Hepatocyte (in vitro differentiated cells): Measurements from ENCODE around the gene SCN9A. TPM values are rescaled to one million over a fixed set of nuclear protein-coding genes. Genes with fewer than 3 reads are reported as not detected.

Experiments used
- DNase-seq: peaks from one replicate; pipeline ENCODE4 v3.0.0-alpha.2; 2016; ENCODE audit warnings: low spot score
- H2AFZ ChIP-seq: fragments of 200-600 bp; sonication (generic); 2 replicates; pipeline ENCODE4 v1.6.0; 2016; ENCODE audit warnings: antibody characterized with exemption, mild to moderate bottlenecking
- H3K27ac ChIP-seq: fragments of 200-600 bp; sonication (generic); 2 replicates; pipeline ENCODE4 v1.5.1; 2016; ENCODE audit warnings: mild to moderate bottlenecking
- H3K27me3 ChIP-seq: fragments of 200-600 bp; sonication (generic); 2 replicates; pipeline ENCODE4 v1.6.1; 2016
- H3K36me3 ChIP-seq: fragments of 200-600 bp; sonication (generic); replicated peaks from 2 replicates; pipeline ENCODE4 v1.5.1; 2016; ENCODE audit warnings: low read depth; ENCODE audit not compliant: insufficient read depth
- H3K4me1 ChIP-seq: fragments of 200-600 bp; sonication (generic); 2 replicates; pipeline ENCODE4 v1.5.1; 2016; ENCODE audit warnings: mild to moderate bottlenecking, moderate library complexity; ENCODE audit not compliant: insufficient read depth
- H3K4me2 ChIP-seq: fragments of 200-600 bp; sonication (generic); 2 replicates; pipeline ENCODE4 v1.6.0; 2016
- H3K4me3 ChIP-seq: fragments of 200-600 bp; sonication (generic); 2 replicates; pipeline ENCODE4 v1.5.1; 2016; ENCODE audit warnings: mild to moderate bottlenecking
- H3K79me2 ChIP-seq: fragments of 200-600 bp; sonication (generic); 2 replicates; pipeline ENCODE4 v1.6.0; 2017; ENCODE audit warnings: mild to moderate bottlenecking
- H3K9me2 ChIP-seq: fragments of 200-600 bp; sonication (generic); replicated peaks from 2 replicates; pipeline ENCODE4 v1.6.0; 2017; ENCODE audit warnings: mild to moderate bottlenecking; ENCODE audit not compliant: insufficient read depth
- H3K9me3 ChIP-seq: fragments of 200-600 bp; sonication (generic); 2 replicates; pipeline ENCODE4 v1.5.1; 2016; ENCODE audit warnings: low read depth, mild to moderate bottlenecking
- H4K20me1 ChIP-seq: fragments of 200-600 bp; sonication (generic); 2 replicates; pipeline ENCODE4 v1.6.0; 2016; ENCODE audit warnings: mild to moderate bottlenecking; ENCODE audit not compliant: insufficient read depth, poor library complexity, severe bottlenecking
- CTCF ChIP-seq: fragments of 200-600 bp; sonication (generic); IDR thresholded peaks from 2 replicates; pipeline ENCODE4 v1.5.1; 2016; ENCODE audit warnings: antibody characterized with exemption, mild to moderate bottlenecking; ENCODE audit not compliant: poor library complexity
- EZH2 ChIP-seq: fragments of 200-600 bp; sonication (generic); IDR thresholded peaks from 2 replicates; pipeline ENCODE4 v1.6.1; 2016; ENCODE audit warnings: antibody characterized with exemption, mild to moderate bottlenecking, borderline replicate concordance
- EZH2phosphoT487 ChIP-seq: fragments of 200-600 bp; sonication (generic); IDR thresholded peaks from one replicate; pipeline ENCODE4 v1.6.1; 2018; ENCODE audit warnings: antibody characterized with exemption, mild to moderate bottlenecking, low read depth, moderate library complexity; ENCODE audit not compliant: unreplicated experiment, severe bottlenecking
- WGBS: methylation state at CpG from one replicate; pipeline ENCODE4 v1.1.6; 2016; ENCODE audit warnings: low lambda C conversion rate; ENCODE audit errors: missing lambda C conversion rate; 5-methylcytosine and 5-hydroxymethylcytosine counted together
- polyA plus RNA-seq: library from polyadenylated mRNA; unstranded; fragments of >200 nt; fragmentation: Nextera tagmentation; extraction: Ambion mirVana; gene quantifications from 2 replicates; pipeline ENCODE4 v1.2.1, GENCODE V29; 2016
- total RNA-seq: library from RNA; depleted of rRNA; stranded (reverse); fragments of >200 nt; gene quantifications from 2 replicates; pipeline ENCODE4 v1.2.3, GENCODE V29; 2014

SCN9A gene
- total and polyA plus RNA-seq, 2 experiments from 2014 or later, result 5.1 to 11.7 TPM

- no peaks in the 10 kb centered on the region for H3K4me1 ChIP-seq
- no peaks in the 10 kb centered on the region for H4K20me1 ChIP-seq
- H3K4me2 ChIP-seq, result no peak overlapping the region
- no peaks in the 10 kb centered on the region for H3K9me3 ChIP-seq
- TF ChIP-seq CTCF (no peak), EZH2phosphoT487 (no peak), EZH2 (no peak)
- H3K9me2 ChIP-seq, result no peaks in the 10 kb centered on the region
- no peak overlapping the region for H3K4me3 ChIP-seq
- no peaks in the 10 kb centered on the region for H3K79me2 ChIP-seq
- no peak overlapping the region for H3K27ac ChIP-seq
- no peak overlapping the region for H2AFZ ChIP-seq
- no peak for DNase-seq
- H3K27me3 ChIP-seq, result no peaks in the 10 kb centered on the region
- no peaks in the 10 kb centered on the region for H3K36me3 ChIP-seq
Observed at GRCh38 chr2:166202778-166203177, 173.0 kb downstream of the SCN9A start.

- H4K20me1 ChIP-seq, result no peaks in the 10 kb centered on the region
- H3K9me2 ChIP-seq, result no peaks in the 10 kb centered on the region
- no peak overlapping the region for H3K27ac ChIP-seq
- H3K79me2 ChIP-seq, result no peaks in the 10 kb centered on the region
- H2AFZ ChIP-seq, result no peak overlapping the region
- H3K4me2 ChIP-seq, result no peak overlapping the region
- no peaks in the 10 kb centered on the region for H3K4me1 ChIP-seq
- no peak overlapping the region for H3K4me3 ChIP-seq
- H3K9me3 ChIP-seq, result no peaks in the 10 kb centered on the region
- no peaks in the 10 kb centered on the region for H3K27me3 ChIP-seq
- TF ChIP-seq EZH2phosphoT487 (no peak), CTCF (no peak), EZH2 (no peak)
- no peaks in the 10 kb centered on the region for H3K36me3 ChIP-seq
- no peak for DNase-seq
- WGBS, result 81% methylated on average over 3 of the region's 3 CpGs
Observed at GRCh38 chr2:166197446-166197845, 178.3 kb downstream of the SCN9A start.

GRCh38 chr2:166193407-166193806 is 182.3 kb downstream of the SCN9A start:
- TF ChIP-seq CTCF (no peak), EZH2phosphoT487 (no peak)
- Histone ChIP-seq H3K4me3 (no peak overlapping the region), H3K9me3 (no peaks in the 10 kb centered on the region), H3K4me1 (no peaks in the 10 kb centered on the region), H3K9me2 (no peaks in the 10 kb centered on the region), H2AFZ (no peak overlapping the region), H3K27ac (no peak overlapping the region), H3K27me3 (no peaks in the 10 kb centered on the region), H3K36me3 (no peaks in the 10 kb centered on the region), H3K4me2 (no peak overlapping the region), H3K79me2 (no peaks in the 10 kb centered on the region), H4K20me1 (no peaks in the 10 kb centered on the region)
- WGBS, result 96% methylated on average over 2 of the region's 2 CpGs
- DNase-seq, result no peak

GRCh38 chr2:166188084-166188483 is 187.7 kb downstream of the SCN9A start:
- WGBS, result 56% methylated on average over 3 of the region's 3 CpGs
- Histone ChIP-seq H3K79me2 (no peaks in the 10 kb centered on the region), H3K9me2 (no peaks in the 10 kb centered on the region), H3K27ac (no peak overlapping the region), H2AFZ (no peak overlapping the region), H4K20me1 (no peaks in the 10 kb centered on the region), H3K27me3 (no peaks in the 10 kb centered on the region), H3K36me3 (no peaks in the 10 kb centered on the region), H3K4me2 (no peak overlapping the region), H3K9me3 (no peaks in the 10 kb centered on the region), H3K4me1 (peaks cover 3% of the 10 kb centered on the region), H3K4me3 (no peak overlapping the region)
- TF ChIP-seq CTCF (no peak), EZH2 (no peak), EZH2phosphoT487 (no peak)
- DNase-seq, result no peak
